ENCODE measurements around the gene ERLIN1.

DNA sequence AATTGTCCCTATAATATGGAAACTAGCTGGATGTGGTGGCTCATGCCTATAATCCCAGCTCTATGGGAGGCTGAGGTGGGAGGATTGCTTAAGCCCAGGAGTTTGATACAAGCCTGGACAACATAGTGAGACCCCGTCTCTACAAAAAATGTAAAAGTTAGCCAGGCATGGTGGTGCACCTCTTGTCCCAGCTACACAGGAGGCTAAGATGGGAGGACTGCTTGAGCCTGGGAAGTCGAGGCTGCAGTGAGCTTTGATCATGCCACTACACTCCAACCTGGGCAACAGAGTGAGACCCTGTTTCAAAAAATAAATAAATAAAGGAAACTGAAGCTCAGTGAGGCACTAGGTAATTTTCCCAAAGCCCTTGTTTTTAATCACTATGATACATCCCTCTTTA lies 15.7 kb upstream of the ERLIN1 start:
- TF ChIP-seq EGR1 (IDR thresholded peaks at IDR 0.05; ENCODE audit: low read depth in 2 of 2) (no peak), CTCF (IDR thresholded peaks at IDR 0.05; ENCODE audit: low read depth, low read length, missing input control) (no peak), REST (IDR thresholded peaks at IDR 0.05) (no peak), SP1 (IDR thresholded peaks at IDR 0.05) (no peak), MAX (IDR thresholded peaks at IDR 0.05) (no peak), JUND (IDR thresholded peaks at IDR 0.05) (no peak), FOXA1 (IDR thresholded peaks at IDR 0.05) (no peak), RAD21 (IDR thresholded peaks at IDR 0.05) (no peak), YY1 (IDR thresholded peaks at IDR 0.05) (no peak), TAF1 (conservative IDR thresholded peaks at IDR 0.05) (no peak), RXRA (IDR thresholded peaks at IDR 0.05) (no peak)
- TF ChIP-seq, protein P1, sequence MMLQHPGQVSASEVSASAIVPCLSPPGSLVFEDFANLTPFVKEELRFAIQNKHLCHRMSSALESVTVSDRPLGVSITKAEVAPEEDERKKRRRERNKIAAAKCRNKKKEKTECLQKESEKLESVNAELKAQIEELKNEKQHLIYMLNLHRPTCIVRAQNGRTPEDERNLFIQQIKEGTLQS (IDR thresholded peaks at IDR 0.05), result no peak
